Stomach (tissue), 4 donors: ENCODE results near the gene TXNDC2.

ENCODE experiments used
- CTCF ChIP-seq, 7 experiments: fragments of 450-650 bp in 4 of 7; fragments of 200-600 bp in 3 of 7; sonication (generic) in 3 of 7; IDR thresholded peaks; one replicate each; pipeline ENCODE4 v1.5.1; 2016 to 2019; ENCODE audit warnings: antibody characterized with exemption in 7 of 7, control low read depth in 2 of 7, mild to moderate bottlenecking in 1 of 7
- POLR2AphosphoS5 ChIP-seq, 3 donors: sonication (generic); formaldehyde crosslinking; IDR thresholded peaks; one replicate each; pipeline ENCODE4 v1.6.1; 2016; ENCODE audit warnings: antibody characterized with exemption in 3 of 3

- TF ChIP-seq CTCF (IDR thresholded peaks at IDR 0.05) (no peak), POLR2AphosphoS5 (IDR thresholded peaks at IDR 0.05) (no peak)
These were observed 29.7 kb upstream of the TXNDC2 start for GRCh38 chr18:9856092-9856491.
